GM19395 (cell line): ENCODE results near the gene SNX10.

Experiments used
- ATAC-seq: cut with Tn5 transposase; IDR thresholded peaks from one replicate; pipeline ENCODE4 v1.9.1; 2021; ENCODE audit warnings: mild to moderate bottlenecking, moderate library complexity; ENCODE audit not compliant: unreplicated experiment

SNX10 gene

DNA sequence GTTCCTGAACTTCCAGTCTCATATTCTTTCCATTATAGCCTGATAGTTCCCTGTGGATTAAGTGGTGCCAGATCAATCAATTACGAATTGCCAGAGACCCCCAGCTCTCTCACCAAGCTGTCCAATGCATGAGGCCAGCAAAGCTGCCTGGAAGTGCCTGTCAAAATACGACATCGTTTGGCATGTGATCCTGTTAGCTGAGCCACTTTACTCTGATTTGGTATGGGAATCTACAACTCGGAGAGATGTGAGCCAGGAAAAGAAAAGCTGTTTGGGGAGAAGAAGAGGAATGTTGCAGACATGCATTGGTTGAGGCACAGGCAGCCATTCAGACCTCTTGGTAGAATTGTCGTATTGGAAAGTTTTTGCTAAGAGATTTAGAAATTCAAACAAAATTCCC is 3.9 kb downstream of the SNX10 start:
- ATAC-seq: no peak

DNA sequence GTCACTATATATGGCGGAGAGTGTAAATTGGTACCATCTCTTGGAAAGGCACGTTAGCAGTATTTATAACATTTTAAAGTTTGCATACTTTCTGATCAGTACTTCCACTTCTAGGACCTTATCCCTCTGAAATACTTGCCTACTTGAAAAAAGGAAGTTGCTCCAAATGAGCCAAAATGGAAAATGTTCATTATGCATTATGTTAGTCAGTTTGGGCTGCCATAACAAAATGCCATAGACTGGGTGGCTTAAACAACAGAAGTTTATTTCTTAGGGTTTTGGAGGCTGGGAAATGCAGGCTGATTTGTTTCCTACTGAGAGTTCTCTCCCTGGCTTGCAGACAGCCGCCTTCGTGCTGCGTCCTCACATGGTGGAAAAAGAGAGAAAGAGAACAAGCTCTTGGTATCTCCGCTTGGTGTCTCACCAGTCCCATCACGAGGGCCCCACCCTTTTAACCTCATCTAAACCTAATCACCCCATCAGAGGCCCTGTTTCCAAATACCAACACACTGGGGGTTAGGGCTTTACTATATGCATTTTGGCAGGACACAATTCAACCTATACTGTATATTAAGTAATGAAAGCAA is 6.9 kb downstream of the SNX10 start:
- no peak for ATAC-seq

DNA sequence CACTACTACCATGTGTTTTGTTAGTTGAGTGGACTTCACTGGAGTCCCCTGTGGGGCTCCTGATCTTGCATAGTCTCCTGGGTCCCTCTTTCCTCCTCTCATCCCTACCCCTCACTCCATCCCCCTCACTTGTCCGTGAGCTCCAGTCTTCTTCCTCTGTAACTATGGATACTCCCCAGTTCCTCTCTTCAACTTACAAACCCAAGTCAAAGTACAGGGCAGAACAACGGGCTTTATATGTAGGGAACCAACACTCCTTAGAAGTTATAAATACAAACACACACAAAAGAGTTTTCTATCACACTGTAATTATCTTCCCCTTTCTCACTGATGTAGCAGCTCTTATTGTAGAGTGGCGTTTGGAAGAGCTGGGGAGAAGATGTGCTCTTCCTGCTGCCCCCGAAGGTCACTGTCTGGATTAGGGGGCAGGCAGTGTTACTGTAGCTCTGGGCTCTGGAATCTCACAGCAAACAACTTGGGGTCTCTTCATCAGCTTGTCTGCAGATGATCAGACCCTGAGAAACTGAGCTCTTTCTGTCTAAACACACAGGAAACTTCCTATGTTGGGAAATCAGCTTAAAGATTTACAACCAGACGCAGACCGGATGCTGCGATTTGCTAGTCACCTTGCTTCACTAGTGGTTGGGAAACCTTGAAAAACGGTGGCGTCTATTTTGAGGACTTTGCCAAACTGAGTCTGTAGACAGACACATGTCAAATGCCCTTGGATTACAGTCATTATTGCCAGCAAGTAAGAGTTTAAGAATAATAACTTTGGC is 13.6 kb downstream of the SNX10 start:
- peak; percentile 82 for ATAC-seq

DNA sequence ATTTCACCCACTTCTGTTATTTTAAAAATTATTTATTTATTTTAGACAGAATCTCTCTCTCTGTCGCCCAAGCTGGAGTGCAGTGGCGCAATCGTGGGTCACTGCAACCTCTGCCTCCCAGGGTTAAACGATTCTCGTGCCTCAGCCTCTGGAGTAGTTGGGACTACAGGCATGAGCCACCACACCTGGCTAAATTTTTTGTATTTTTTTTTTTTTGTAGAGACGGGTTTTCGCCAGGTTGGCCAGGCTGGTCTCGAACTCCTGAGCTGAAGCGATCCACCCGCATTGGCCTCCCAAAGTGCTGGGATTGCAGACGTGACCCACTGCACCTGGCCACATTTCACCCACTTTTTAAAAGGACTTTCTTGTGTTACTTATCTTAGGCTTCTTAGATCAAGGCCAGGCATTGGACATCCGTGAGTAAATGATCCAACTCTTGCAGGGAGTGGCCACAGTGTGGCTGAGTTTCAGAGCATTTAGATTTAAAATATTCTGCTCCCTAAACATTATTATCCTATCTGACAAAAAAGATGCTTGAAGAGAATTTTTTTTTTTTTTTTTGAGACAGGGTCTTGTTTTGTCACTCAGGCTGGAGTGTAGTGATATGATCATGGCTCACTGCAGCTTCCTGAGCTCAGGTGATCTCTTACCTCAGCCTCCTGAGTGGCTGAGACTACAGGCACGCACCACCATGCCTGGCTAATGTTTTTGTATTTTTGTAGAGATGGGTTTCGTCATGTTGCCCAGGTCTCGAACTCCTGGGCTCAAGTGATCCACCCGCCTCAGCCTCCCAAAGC is 14.4 kb downstream of the SNX10 start:
- no peak for ATAC-seq

DNA sequence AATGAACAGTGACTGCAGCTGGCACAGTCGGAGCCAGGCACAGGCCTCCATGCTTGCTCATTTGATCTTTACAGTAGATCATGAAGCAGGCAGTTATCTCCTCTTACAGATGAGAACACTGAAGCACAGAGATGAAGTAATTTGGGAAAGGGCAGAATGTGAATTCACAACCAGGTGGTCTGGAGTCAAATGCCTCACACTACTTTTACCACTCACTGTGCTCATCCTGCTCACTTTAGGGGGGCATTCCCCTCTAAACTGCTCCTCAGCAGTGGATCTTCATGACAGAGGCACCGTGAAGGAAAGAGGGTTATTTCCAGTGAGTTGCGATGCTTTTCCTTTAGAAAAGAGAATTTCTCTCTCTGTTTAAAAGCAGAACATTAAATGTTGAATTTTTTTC is 15.1 kb downstream of the SNX10 start:
- no peak for ATAC-seq

DNA sequence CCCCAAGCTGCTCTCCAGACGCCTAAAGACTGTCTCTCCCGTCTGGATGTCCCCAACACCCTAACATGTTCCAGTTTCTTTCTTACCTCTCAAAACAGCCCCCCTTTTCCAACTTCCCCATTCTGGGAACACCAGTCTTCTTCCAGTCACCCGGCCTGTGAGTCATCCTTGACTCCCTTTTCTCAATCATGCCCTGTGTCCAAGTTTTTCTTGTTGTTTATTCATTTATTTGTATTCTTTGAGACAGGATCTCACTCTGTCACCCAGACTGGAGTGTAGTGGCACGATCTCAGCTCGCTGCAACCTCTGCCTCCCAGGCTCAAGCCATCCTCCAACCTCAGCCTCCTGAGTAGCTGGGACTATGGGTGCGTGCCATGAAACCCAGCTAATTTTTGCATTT is 15.6 kb downstream of the SNX10 start:
- ATAC-seq: no peak

DNA sequence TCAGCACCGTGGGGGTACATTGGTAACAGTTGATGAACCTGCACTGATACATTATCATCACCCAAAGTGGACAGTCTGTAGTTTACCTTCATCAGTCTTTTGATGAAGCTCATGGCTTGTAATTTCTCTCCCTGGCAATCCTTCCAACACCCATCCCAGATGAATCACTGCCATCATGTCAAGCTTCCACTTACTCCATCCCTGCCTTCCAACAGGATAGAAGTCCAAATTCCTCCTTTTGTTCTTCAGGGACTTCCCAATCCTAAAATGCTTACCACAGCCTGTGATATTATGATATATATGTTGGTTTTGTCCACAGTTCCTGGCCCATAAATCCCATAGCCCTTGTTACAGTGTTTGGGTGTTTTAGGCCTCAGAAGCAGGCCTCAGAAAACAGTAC is 16.1 kb downstream of the SNX10 start:
- ATAC-seq: no peak

DNA sequence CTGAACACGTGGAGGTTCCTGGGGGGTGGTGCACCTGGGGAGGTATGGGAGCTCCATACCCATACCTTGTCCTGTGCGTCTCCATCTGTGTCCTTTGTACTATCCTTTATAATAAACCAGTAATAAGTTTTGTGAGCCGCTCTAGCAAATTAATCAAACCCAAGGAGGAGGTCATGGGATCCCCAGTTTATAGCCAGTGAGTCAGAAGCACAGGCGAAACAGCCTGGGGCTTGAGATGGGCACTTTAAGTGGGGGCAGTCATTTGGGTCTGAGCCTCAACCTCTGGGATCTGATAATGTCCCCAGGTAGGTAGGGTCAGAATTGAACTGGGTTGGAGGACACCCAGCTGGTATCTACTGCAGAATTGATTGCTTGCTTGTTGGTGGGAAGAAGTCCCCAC is 16.9 kb downstream of the SNX10 start:
- no peak for ATAC-seq

DNA sequence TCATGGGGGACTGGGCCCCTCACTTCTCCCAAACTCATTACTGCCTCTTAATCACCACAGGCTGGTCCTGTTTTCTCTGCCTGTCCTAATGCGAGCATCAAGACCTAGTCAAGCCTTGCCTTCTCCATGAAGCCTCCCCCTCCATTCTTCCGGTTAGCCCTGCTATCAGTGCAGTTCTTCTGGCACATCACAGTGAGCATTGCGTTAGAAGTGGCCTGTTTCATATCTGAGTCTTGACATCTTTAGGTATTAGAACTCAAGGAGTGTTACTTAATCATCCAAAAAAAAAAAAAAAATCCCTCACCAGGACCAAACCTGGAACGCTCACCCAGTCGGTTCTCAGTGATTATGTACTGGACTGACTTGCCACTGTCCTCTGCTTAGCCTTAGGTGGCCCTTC is 17.4 kb downstream of the SNX10 start:
- no peak for ATAC-seq

DNA sequence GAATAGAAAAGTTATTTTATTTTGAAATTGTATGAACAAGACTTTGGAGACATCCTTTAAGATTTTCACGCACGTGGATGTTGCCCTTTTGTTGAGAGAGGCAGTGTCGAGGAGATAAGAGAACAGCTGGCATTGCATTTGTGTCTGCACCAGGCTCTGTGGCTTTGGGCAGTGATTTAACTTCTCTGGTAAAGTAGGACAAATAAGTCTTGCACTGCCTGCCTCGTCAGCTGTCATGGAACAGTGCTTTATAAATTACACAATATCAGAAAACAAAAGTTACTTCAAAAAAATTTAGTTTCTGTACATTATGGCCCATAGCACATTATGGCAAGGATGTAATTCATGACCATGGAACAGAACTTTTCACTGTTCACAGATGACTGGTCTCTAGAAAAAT is 20.1 kb downstream of the SNX10 start:
- ATAC-seq: no peak

DNA sequence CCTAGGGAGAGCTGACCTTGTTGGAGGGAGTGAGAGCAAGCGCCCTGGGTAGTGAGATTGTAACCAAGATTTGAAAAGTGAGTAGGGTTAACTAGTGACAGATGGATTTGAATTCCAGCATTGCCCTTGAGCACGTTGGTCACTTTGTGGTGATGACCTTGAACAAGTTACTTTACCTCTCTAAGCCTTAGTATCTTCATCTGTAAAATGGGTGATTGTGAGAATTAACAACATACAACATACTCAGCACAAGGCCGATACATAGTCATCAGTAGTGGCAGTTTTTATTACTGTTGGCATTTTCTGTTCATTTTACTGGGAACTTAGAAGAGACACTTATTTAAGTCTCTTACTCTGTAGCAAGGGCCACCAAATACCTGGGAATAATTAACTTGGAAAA is 25.5 kb downstream of the SNX10 start:
- ATAC-seq: no peak

DNA sequence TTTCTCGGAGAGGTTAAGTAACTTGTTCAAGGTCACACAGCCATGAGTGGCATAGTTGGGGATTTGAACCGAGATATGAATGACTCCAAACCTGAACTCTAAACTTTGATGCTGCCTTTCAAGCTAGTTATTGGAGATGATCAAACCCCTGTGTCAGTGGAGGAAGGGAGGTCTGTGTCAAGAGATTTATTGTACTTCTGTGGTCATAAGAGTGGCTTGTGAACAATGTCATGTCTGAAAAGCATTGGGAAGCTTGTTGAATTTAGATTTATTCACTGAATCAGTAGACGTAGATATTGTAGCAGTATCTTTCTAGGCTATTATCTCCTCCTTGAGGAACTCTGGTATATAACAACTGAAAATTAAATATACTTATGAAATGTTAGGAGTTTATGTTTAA is 27.3 kb downstream of the SNX10 start:
- ATAC-seq: no peak

DNA sequence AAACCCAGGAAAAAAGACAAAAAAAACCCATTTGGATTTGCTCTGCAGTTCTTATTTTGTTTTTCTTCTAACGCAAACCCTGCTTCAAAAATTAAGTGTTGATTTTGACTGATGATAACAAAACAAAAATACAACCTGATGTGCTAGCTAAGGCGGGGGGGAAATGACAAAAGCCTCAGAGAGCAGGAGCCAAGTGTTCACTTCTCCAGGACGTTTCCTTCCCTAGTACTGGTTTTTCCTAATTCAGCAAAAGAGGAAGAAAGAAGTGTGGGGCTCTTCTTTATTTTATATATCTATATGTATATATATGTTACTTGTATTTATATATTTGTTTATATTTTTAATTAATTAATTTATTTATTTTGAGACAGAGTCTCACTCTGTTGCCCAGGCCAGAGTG is 28.0 kb downstream of the SNX10 start:
- ATAC-seq: no peak

DNA sequence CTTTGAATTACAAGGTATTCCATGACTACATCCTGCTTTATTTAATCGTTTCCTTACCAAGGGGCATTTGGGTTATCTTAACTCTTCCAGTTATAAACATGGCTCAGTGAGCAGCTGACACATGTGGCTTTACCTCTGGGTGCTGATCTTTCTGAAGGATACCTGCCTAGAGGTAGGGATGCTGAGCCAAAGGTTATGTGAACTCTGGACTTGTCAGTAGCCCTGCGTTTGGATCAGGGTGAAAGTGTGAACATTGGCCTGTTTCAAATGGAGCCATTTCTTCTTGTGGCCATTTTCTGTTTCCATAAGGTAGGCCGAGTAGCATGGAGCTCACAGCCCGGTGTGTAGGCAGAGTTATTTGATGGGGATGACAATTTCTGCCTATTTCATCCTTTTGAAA is 29.2 kb downstream of the SNX10 start:
- ATAC-seq: no peak

DNA sequence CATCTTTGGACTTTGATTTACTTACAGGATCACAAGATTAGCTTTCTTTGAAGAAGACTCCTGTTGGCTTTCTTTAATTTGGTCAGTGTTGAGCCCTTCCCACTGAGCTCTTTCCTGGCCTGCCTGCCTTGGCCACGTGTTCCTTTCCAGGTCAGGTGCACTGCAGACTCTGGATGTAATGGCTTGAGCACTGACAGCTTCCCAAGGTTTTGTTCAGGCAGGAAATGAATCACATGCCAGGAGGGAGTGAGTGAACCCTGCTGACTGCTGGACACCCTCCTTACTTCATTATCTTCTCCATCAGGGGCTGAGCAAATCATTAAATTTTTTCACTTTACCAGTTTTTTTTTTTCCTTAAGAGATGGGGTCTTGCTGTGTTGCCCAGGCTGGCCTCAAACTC is 29.8 kb downstream of the SNX10 start:
- no peak for ATAC-seq

DNA sequence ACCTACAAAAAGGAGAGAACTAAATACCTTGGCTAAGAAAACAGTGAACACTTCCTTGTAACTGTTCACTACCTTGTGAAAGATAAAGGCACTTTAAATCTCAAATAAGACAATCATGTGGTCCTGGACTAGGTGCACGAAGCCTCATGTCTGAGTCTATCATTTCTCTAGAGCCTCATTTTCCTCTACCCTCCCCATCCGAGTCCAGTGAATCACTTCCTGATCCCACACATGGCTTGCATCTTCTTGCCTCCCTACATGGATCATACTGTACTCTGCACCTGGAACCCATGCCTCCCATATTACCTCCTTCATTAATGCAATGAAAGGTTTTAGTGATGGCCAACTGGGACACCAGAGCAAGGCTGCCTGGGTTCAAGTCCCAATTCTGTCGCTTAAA is 34.5 kb downstream of the SNX10 start:
- ATAC-seq: no peak

DNA sequence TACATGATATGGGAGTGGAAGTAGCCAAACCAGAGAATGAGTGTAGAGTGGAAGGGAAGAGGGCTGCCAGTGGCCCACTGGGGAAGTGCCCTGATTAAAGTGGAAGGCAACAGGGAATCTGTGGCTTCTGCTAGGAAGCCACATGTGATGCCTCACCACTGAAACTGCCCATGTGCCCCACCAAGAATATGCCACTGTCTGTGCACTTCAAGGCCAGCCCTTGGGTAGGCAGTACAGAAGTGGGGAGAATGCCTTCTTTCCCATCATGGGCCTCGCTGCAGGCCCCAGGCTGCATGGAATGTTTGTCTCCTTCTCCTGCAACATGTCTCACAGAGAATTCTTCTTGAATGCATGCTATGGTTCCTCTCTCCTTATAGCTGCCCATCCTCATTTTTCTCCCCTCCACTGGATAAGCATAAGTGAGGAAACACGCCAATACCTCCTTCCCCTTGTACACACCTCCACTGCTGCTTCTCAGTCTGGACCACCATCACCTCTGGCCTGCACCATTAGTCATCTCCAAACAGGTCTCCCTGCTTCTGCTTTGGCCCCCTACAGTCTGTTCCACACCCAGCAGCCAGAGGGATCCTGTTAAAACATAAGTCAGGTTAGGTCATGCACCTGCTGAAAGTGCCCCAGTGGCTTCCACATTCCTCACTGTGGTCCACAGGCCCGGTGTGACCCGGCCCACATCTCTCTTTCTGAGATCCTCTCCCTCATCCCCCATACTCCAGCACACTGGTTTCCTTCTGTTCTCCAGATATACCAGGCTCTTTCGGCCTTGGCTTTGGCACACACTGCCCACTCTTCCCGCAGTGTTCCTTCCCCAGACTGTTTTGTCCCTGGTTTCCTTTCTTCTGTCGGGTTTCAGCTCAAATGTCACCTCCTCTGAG is 37.1 kb downstream of the SNX10 start:
- no peak for ATAC-seq

DNA sequence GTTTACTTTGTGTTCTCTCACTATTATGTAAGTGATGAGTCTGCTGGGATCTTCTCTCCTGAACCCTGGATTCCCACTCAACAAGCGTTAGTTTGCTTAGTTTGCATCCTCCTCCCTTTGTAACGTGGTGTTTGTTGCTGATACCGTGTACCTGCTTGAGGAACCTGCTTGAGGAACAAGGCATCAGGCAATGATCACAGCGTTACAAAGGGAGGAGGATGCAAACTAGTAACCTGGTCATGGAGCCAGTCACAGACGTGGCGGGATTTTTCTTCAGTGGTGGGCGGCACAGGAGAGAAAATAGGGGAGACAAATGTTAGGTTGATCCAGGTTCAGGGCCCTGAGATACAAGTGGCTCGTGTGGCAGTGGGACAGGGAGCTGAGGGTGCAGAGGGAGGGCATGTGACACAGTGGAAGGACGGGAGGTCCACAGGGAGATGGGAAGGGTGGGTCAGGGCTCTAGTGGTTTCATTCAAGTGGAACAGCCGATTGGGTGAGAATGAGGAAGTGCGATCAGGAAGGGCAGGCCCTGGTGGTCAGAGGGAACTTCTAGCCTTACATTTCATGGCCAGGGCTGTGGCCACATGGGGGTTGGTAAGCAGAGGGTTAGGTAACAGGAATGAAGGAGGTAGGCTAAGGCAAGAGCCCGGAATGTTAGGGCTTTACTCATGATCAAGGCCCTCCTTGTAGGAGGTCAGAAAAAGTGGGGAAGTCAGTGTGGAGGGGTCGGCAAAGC is 38.0 kb downstream of the SNX10 start:
- ATAC-seq: peak; percentile 53

DNA sequence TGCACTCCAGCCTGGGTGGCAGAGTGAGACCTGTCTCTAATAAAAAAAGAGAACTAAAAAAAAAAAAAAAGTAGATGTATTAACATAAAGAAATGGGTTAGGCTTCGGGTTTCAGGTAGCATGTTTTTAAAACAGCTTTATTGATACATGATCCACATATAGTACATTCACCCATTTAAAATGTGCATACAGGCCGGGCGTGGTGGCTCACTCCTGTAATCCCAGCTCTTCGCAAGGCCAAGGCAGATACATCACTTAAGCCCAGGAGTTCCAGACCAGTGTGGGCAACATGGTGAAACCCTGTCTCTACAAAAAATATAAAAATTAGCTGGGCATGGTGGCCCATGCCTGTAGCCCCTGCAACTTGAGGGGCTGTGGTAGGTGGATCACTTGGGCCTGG is 39.5 kb downstream of the SNX10 start:
- no peak for ATAC-seq

DNA sequence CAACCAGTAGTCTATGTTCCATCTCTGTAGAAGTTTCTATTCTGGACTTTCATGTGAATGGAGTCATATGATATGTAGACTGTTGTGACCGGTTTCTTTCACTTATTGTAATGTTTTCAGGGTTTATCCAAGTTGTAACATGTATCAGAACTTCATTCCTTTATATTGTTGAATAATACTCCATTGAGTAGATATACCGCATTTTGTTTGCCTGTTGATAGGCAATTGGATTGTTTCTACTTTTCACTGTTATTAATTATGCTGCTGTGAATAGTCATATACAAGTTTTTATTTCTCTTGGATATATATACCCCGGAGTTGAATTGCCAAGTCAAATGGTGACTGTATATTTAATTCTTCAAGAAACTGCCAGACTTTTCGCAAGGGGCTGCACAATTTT is 40.1 kb downstream of the SNX10 start:
- ATAC-seq: no peak
